Measurements from ENCODE around the gene LRRC23.

DNA sequence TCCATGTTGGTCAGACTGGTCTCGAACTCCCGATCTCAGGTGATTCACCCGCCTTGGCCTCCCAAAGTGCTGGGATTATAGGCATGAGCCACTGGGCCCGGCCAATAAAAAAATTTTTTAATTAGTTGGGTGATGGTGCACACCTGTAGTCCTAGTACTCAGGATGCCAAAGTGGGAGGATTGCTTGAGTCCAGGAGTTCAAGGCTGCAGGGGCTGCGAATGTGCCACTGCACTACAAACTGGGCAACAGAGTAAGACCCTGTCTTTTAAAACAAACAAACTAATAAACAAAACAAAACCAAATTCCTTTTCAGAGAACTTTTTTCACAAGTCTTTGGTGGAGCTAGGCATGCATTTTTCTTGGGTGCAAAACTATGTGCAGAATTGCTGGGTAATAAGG is 21.4 kb upstream of the LRRC23 start:
- TF ChIP-seq POLR2A (IDR thresholded peaks at IDR 0.05) (no peak), CTCF (IDR thresholded peaks at IDR 0.05) (no peak), POLR2AphosphoS5 (IDR thresholded peaks at IDR 0.05) (no peak)
